Measurements from ENCODE around the gene CACNA1H.

Gene CACNA1H

GRCh38 chr16:1199347-1200013 is 46.6 kb downstream of the CACNA1H start:
- H3K27ac ChIP-seq: no peak overlapping the region
- no peak for TF ChIP-seq CTCF (conservative IDR thresholded peaks at IDR 0.05)

- no peak for TF ChIP-seq CTCF (conservative IDR thresholded peaks at IDR 0.05)
- H3K27ac ChIP-seq: no peak overlapping the region
These were observed 47.2 kb downstream of the CACNA1H start for GRCh38 chr16:1200014-1200627.

- no peak for TF ChIP-seq CTCF (conservative IDR thresholded peaks at IDR 0.05)
- H3K27ac ChIP-seq: no peak overlapping the region
These were observed 48.5 kb downstream of the CACNA1H start for GRCh38 chr16:1201444-1201843.

GRCh38 chr16:1202274-1202673 is 49.4 kb downstream of the CACNA1H start:
- no peak for TF ChIP-seq CTCF (conservative IDR thresholded peaks at IDR 0.05)
- no peak overlapping the region for H3K27ac ChIP-seq

- no peak for TF ChIP-seq CTCF (conservative IDR thresholded peaks at IDR 0.05)
These were observed 52.0 kb downstream of the CACNA1H start for GRCh38 chr16:1204933-1205332.

GRCh38 chr16:1206326-1206725 is 53.4 kb downstream of the CACNA1H start:
- H3K27ac ChIP-seq: no peak overlapping the region
- no peak for TF ChIP-seq CTCF (conservative IDR thresholded peaks at IDR 0.05)

More at GRCh38 chr16:1204933-1205332, 52.0 kb downstream of the CACNA1H start:
- no peak overlapping the region for H3K27ac ChIP-seq

- no peak for TF ChIP-seq CTCF (conservative IDR thresholded peaks at IDR 0.05)
- H3K27ac ChIP-seq: no peak overlapping the region
These were observed 53.9 kb downstream of the CACNA1H start for GRCh38 chr16:1206786-1207185.
